Stimulated activated CD8-positive, alpha-beta memory T cell treated with anti-CD3 and anti-CD28 coated beads, Interleukin-12 subunit alpha, Interleukin-12 subunit beta, amount 100 ng/mL, for 4 hours (primary cell): ENCODE measurements around the gene APP.

ENCODE experiments used
- DNase-seq: peaks from one replicate; pipeline ENCODE4 v3.0.0-alpha.2; 2020; ENCODE audit warnings: low read depth

Gene APP

DNA sequence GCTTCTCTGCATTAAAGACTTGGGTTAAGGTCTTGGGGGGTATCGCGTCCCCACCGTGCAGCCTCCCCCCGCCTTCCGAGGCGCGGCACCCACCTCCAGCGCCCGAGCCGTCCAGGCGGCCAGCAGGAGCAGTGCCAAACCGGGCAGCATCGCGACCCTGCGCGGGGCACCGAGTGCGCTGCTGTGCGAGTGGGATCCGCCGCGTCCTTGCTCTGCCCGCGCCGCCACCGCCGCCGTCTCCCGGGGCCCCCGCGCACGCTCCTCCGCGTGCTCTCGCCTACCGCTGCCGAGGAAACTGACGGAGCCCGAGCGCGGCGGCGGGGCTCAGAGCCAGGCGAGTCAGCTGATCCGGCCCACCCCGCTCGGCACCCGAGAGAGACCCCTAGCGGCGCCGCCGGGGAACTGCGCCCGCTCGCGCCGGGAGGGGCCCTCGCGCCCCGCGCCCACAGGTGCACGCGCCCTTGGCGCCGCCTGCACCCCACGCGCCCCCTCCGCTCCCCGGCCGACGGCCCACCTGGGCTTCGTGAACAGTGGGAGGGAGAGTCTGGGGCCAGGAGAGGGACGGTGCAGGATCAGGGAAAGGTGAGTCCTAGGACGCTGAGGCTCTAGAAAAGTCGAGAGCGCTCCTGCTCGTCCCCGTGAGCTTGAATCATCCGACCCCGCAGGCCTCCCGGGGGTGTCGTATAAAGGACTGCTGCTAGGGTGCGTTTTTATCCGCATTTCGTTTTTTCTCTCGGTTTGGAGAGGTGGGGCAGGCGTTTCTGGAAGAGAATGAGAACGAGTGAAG, at the start of gene APP:
TSS of gene APP (minus strand) at position 300 of the 787 bp plus-strand sequence. CDS start at position 150, 150 bp downstream.
- DNase-seq = peak; percentile 76

DNA sequence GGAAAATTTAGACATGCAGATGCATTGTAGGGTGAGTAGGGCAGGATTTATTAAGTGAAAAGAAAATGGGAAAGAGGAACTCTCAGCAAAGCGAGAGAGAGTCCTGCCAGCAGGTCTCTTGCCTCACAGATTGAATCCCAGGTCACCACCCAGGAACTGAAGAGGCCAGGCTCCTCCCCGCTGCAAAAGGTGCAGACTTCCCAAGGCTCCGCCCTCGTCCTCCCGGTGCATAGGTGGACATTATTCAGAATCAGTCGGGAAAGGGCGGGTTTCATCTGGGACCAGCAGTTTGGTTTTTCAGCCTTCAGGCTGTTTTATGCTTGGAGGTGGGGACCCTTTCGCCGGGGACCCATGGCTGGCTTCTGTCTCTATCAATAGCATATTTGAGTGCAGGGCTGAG, 41.6 kb upstream of the APP start:
- DNase-seq = no peak

DNA sequence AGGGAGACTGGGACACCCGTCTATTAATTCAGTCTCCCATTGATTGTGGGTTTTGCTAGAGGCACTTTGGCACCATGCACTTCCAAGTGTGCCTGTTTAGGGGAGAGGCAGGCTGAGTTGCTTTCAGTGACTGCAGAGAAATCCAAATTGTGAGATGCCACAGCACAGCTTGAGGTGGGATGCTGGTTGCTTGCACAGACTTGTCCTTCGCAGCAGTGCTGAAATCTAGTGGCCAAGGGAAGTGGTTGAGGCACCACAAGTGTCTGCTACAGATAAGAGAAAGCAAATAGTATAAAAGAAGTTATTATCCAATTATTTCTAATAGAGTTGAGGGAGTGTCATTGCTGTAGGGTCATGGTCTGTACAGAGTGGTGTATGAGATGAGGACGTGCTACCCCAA, 40.0 kb upstream of the APP start:
- no peak for DNase-seq

DNA sequence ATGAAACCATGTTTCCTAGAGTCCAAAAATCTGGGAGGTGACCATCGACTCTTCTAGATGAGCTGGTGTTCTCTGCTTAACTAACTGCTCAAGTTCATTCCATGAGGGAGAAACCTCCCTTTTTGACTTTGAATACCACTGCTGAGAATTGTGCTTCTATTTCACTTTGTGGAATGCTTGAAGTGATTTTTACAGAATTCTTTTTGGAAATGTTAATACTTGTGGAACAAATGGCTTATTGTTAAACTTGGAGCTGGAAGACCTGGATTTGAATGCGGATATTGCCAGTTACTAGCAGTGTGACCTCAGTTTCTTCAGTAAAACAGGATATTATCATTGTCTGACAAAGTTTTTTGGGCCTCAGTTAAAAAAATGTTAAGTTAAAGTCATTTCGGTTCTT, 36.5 kb upstream of the APP start:
- DNase-seq = no peak

DNA sequence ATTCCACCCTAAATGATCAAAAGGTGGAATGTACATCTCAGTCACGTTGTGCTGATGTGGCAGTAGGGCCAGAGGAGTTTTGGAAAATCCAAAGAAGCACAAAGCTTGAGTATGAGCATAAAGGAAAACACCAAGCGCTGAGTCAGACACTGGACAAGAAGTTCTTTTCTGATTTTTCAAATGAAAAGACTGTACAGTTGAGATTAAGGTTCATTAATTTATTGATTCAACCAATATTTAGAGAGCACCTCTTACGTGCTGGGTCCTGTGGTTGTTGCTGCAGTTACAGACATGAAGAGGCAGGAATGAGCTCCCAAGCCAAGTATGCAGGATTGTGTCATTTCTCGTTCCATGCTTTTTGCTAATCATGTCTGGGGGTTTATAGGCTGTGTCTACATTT, 28.9 kb upstream of the APP start:
- no peak for DNase-seq

DNA sequence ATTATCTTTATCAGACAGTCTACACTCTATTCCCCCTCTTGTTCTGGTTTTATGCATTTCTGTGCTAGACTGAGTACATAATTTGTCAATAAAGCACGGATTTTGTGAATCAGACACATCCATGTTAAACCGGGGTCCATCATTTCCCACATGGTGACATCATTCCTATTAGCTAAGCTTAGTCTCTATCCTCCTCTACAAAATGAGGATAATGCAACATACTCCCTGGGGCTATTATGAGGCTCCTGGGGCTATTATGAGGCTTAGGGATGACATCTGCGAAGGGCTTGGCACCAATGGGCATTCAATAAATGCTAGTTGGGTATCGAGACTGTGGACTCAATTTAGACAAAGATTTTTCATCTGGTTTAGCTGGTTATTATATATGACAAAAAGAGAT, 25.1 kb upstream of the APP start:
- no peak for DNase-seq

DNA sequence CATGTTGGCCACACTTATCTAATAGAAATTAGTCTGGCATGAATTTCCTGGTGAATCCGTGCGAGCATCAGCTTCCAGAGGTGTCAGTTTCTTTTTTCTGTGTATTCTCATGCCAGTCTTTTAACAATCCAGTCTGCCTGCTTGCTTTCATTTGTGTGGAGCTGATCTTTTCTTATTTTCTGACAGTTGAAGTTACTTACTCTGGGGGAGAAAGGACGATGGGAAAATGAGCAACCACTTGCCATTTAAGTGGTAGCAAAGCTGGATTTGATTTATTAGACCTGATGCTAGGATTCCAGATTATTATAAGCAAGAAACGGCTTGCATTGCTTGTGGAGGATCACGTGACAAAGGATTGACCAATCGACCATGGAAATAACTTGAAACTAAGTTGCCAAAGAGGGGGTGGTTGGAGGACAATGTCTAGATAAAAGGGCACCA, 24.3 kb upstream of the APP start:
- DNase-seq = no peak

DNA sequence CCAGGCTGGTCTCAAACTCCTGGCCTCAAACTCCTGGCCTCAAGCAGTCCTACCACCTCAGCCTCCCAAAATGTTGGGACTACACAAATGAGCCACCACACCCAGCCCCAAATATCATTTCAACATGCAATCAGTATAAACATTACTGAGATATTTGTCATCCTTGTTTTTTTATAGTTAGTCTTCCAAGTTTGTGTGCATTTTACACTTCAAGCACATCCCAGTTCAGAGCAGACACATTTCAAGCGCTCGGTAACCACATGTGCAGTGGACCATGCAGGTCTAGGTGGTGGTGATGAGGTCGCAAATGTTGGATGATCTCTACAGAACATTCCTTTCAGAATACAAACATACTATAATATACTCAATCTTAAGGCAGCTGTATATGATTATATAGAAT, 23.8 kb upstream of the APP start:
- DNase-seq = no peak

DNA sequence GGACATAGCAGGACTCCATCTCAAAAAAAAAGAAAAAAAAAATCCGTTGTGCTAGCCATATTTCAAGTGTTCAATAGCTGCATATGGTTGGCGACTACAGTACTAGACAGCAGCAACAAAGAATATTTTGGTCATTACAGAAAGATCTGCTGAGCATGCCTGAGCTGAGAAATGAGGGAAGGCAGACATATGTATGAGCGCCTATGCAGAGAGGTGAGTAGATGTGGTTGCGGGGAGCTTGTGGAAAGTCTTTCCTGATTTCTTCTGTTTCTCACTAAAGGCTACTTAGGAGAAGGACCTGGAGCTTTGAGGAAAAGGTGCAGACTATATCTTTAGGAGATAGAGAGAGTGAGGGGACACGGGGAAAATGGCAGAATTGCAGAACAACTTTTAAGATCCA, 21.0 kb upstream of the APP start:
- DNase-seq = no peak

DNA sequence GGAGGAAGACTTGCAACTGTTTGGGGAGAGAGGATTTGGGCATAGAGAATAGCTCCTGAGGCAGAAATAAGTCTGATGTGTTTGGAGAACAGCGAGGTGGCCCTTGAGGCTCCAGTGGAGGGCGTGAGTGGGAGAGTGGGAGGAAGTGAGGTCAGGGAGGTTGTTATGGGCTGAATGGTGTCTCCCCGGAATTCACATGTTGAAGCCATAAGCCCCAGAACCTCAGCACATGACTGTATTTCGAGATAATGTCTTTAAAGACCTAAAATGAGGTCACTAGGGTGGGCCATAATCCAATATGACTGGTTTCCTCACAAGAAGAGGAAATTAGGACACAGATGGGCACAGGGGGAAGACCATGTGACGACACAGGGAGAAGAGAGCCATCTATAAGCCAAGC, 17.9 kb upstream of the APP start:
- DNase-seq = no peak

DNA sequence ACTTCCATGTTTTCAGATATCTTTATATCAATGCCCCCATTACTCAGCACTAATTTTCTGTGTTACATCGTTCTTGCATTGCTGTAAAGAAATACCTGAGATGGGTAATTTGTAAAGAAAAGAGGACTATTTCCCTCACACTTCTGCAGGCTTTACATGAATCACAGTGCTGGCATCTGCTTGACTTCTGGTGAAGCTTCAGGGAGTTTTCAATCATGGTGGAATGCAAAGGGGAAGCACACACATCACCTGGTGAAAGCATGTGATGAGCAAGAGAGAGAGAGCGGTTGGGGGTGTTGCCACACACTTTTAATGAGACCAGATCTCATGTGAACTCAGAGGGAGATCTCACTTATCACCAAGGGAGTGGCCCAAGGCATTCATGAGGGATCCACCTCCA, 14.9 kb upstream of the APP start:
- no peak for DNase-seq

DNA sequence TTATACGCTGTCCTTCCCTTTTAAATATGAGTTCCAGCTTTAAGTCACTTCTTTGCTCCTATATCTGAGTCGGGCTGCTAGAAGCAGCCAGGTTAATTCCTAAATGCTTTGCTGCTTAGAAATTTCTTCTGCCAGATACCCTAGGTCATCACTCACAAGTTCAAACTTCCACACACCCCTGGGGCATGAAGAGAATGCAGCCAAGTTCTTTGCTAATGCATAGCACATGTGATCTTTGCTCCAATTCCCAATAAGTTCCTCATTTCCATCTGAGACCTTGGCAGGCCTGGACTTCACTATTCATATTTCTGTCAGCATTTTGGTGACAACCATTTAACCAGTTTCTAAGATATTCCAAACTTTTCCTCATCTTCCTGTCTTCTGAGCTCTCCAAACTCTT, 14.5 kb upstream of the APP start:
- DNase-seq = no peak

DNA sequence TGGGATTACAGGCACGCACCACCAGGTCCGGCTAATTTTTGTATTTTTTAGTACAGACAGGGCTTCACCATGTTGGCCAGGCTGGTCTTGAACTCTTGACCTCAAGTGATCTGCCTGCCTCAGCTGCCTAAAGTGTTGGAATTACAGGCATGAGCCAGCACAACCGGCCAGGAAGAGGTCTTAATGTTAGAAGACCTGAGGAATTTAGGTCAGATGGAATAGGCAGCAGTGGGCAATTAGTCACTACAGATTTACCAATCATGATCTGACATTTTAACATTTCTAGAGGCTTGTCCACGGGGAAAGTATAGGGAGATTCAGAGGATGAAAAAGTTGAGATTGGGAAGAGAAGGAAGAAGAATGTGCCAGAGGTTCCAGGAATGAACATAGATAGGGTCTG, 8.9 kb upstream of the APP start:
- DNase-seq = no peak

DNA sequence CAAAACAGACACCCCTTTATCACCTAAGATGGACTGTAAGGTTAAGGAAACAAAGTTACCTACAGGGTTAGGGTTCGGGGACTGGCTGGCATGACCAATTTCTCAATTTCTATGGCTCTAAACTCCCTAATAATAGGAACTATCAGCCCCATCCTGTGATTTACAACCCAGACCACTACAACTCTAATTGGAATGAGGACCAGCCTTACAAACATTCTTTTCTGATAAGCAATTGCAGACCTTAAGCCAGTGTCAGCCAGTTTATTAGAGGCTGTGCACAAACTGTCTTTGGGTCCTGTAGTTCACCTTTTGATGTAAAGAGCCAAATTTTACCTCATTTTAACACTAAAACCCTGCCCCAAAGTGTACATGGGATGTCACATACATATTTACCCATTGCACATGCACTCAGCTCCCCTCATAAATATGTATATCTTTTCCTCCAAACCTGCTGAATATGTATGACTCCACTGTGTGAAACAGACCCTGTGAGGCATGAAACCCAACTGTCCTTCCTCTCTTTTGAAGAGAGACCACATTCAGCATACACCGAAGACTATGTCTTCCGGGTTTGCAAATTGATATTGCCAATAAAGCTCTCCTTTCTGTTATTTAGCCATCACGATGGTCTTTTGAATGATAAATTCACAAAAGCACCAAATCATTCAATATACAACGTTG, 7.3 kb upstream of the APP start:
- no peak for DNase-seq

DNA sequence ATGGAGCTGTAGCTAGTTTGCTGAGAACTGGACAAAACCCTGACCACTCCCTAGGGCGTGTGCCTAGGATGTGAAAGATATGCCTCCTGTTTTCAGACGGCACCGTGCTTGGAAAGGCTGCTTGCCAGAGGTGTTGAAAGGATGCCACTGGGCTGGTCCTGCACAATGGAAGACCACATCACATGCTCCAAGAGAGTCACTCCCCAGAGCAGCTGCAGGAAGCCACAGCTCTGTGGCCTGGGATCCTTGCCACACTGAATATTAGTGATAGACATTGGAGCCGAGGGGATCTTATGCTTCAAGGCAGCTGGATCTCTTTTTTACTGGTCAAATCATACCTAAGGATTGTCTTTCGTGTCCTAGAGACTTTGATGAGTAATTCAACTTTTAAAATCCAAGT, 6.6 kb upstream of the APP start:
- DNase-seq = no peak

DNA sequence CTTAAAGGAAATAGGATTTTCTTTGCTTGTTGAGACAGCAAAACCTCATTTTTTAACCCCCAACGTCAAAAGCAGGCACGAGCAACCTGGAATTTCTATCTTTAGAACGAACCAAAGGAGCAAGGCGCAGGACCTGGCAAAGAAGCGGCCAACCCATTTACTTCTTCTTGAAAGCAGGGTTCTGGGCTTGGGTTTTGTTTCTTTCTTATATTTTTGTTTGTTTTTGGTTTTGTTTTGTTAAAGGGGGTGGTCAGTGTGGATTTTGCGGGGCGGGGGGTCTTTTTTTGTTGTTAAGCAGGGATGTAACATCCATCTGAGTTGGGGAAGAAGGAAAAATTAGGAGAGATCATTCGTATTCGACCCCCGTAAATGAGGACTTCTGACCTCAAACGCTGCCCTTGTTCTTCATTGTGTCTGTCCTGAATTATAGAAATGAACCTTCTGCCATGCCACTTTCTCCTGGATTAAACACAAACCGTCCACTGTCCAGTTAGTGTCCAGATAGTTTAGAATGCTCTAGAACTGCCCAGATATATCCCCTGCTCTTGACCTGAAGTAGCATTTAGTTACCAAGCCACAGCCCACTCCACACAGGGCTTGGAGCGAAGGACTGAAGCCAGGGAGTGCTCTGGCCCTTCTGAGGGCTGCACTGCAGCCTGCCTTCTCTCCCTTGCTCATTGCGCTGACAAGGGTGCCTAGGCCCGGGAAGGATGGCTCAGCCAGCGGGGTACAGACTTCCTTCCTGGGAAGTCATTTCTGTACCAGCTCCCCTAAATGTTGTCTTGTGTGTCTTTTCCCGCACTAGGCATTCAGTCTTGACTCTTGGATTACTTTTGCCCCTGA, 909 bp upstream of the APP start:
- DNase-seq = no peak

DNA sequence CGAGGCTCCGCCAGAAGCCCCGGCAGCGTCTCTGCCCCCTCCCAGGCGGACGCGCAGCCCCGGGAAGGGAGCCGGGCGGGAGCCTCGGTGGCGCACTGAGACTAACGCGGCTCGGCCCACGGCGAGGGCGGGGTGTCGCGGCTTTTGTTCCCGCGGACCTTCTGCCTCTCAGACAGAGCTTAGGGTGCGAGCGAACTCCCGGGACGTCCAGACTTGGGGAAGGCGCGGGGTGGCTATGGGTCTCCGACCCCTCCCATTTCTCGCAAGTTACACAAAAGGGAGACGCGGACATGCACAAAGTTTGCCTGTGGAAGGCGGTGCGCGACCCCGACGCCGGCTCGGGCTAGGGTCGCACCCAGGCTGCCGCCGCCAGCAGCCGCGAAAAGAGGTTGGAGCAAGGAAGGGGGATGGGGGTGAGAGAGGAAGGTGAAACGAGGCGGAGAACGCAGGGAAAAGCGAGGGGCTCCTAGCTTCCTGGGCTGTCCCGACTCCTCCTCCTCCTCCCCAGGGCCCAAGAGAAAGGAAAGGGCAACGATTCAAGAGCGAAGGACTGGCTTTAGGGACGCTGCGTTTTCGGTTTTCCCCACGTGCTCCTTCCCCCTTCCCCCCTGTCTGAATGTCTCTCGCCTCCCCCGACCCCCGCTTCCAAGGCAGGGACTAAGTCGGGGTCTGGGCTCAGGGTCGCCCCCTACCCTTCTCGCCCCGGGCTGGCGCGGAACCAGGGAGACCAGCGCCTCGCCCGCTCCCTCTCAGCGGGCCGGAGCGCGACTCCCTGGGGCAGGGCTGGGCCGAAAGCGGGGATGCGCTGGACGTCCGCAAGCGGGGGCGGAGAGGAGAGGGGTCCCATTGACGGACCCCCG, 729 bp downstream of the APP start:
- peak; percentile 8 for DNase-seq

DNA sequence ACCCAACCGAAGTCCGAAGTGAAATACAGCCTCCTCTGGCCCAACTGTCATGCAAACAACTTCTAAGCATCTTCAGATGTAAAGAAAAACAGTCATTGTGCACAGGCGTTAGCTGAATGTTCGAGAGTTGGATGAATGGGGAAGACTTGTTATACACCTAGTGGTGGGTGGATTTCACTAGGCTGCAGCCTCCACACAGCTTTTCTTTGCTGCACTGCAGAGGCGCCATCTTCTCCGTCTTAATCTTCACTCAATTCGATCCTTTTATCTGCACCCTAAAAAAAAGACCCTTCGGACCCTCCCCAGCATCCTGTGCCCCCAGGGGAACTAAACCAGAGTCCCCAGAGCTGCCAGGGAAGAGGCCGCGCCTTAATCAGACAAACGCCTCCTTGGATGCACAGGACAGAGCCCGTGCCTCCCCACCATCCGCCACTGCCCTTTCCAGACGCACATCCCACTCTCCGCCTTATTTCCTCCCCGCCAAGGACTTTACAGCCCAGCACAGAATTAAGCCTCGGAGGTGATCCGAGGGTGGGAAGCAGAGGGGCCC, 1.4 kb downstream of the APP start:
- no peak for DNase-seq

DNA sequence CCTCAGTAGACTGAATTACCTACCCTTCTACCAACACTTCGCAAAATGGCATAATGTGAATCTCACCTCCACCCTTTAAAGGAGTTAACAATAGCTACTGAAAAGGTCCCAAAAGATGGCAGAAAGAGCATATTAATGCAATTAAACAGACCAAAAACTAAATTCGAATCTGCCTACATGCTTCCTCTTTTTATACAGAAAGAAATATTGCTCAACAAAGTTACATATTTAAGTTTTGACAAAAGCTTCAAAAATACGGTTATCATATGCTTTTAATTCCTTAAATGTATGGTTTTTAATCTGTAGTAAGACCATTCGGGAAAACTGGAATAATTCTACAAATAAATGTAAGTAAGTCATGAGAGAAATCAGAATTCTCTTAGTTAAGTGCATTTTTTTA, 2.2 kb downstream of the APP start:
- no peak for DNase-seq

DNA sequence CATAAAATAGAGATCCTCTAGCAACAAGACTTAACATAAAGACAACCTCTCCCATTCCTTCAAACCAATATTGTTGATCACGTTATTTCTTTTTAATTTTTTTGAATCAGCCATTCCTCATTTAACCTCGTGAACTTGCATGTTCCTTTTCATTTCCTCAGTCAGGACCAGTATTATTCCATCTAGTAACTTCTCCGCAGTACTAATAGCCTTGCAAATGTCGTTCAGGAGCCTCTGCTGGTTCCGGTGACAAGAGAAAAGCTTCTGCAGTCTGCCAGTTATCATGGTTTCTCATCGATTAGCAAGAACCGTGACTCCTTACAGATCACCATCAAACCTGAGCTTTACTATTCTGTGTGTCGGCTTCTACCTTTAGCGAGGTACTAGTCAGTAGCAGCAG, 3.0 kb downstream of the APP start:
- DNase-seq = no peak

DNA sequence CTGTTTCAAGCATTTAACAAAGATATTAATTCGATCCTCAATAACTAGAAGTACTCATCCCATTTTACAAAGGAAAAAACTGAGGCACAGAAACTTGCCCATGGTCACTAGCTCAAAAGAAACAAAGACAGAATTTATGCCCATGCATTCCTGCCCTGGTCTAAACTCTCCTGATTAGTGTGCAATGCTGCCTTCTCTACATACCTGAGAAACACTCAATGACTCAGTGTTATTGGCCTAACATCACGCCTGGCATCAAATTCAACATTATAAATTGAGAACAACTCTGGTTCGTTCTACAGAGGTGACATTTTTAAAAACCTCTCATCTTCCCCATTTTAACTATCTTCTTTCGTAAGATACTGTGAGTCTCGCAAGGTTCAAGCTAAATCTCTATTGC, 5.2 kb downstream of the APP start:
- DNase-seq = no peak

DNA sequence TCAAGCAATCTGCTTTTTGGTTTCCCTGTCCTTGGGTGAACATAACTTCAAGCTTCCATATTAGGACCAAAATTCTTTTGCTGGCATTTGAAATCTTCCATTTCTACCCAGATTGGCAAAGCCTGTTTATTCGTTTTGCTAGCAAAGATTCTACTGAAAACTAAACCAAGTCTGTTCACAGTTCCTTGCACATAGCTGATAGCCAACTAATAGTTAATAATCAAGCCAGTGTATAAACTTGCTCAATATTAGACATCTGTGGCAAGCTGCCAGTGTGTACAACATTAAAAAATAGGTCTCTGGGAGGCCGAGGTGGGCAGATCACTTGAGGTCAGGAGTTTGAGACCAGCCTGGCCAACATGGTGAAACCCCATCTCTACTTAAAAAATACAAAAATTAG, 6.3 kb downstream of the APP start:
- DNase-seq = no peak
